PC-3 (cell line): Measurements from ENCODE around the gene TREH.

Experiments
- CTCF ChIP-seq: fragments of 300-600 bp; sonication (generic); conservative IDR thresholded peaks from 2 replicates; pipeline ENCODE4 v1.5.1; 2017; ENCODE audit warnings: antibody characterized with exemption, low read depth, mild to moderate bottlenecking, low read length
- EZH2 ChIP-seq: fragments of 300-600 bp; sonication (generic); IDR thresholded peaks from one replicate; pipeline ENCODE4 v1.6.1; 2017; ENCODE audit warnings: antibody characterized with exemption, mild to moderate bottlenecking, low read length; ENCODE audit not compliant: unreplicated experiment
- EZH2phosphoT487 ChIP-seq: fragments of 300-600 bp; sonication (generic); IDR thresholded peaks from 2 replicates; pipeline ENCODE4 v1.6.1; 2018; ENCODE audit warnings: mild to moderate bottlenecking, antibody characterized with exemption, low read length, borderline replicate concordance

GRCh38 chr11:118689852-118690552, 10.6 kb upstream of the TREH start:
- TF ChIP-seq CTCF = peak; percentile 97
- TF ChIP-seq EZH2 = no peak
- no peak for TF ChIP-seq EZH2phosphoT487
